Activated naive CD4-positive, alpha-beta T cell treated with anti-CD3 and anti-CD28 coated beads, Interleukin-2, amount 50 U/mL, for 16 hours (primary cell): ENCODE results near the gene TNNT2.

Source experiments
- DNase-seq: peaks from one replicate; pipeline ENCODE4 v3.0.0-alpha.2; 2020

TNNT2 gene

GRCh38 chr1:201330541-201330940 is 46.9 kb downstream of the TNNT2 start:
- DNase-seq = no peak

- no peak for DNase-seq
Observed at GRCh38 chr1:201329801-201330200, 47.7 kb downstream of the TNNT2 start.

GRCh38 chr1:201329286-201329685 is 48.2 kb downstream of the TNNT2 start:
- no peak for DNase-seq

- DNase-seq = no peak
Observed at GRCh38 chr1:201328576-201328975, 48.9 kb downstream of the TNNT2 start.

GRCh38 chr1:201327687-201328240 is 49.7 kb downstream of the TNNT2 start:
- no peak for DNase-seq

- no peak for DNase-seq
Observed at GRCh38 chr1:201326710-201327109, 50.8 kb downstream of the TNNT2 start.

- no peak for DNase-seq
Observed at GRCh38 chr1:201325678-201326060, 51.8 kb downstream of the TNNT2 start.

GRCh38 chr1:201324821-201325677 is 52.4 kb downstream of the TNNT2 start:
- no peak for DNase-seq

GRCh38 chr1:201324306-201324705 is 53.2 kb downstream of the TNNT2 start:
- no peak for DNase-seq

GRCh38 chr1:201322653-201323510 is 54.6 kb downstream of the TNNT2 start:
- DNase-seq = no peak

- DNase-seq = no peak
Observed at GRCh38 chr1:201321826-201322390, 55.6 kb downstream of the TNNT2 start.

GRCh38 chr1:201320168-201320788 is 57.2 kb downstream of the TNNT2 start:
- DNase-seq = no peak

GRCh38 chr1:201319631-201320030 is 57.8 kb downstream of the TNNT2 start:
- no peak for DNase-seq

GRCh38 chr1:201318504-201319340 is 58.8 kb downstream of the TNNT2 start:
- no peak for DNase-seq

GRCh38 chr1:201317551-201317950 is 59.9 kb downstream of the TNNT2 start:
- no peak for DNase-seq

- DNase-seq = no peak
Observed at GRCh38 chr1:201316556-201316955, 60.9 kb downstream of the TNNT2 start.

GRCh38 chr1:201313086-201313485 is 64.4 kb downstream of the TNNT2 start:
- DNase-seq = no peak

- DNase-seq = no peak
Observed at GRCh38 chr1:201312298-201312697, 65.2 kb downstream of the TNNT2 start.

GRCh38 chr1:201311356-201312011 is 66.0 kb downstream of the TNNT2 start:
- DNase-seq = no peak

- no peak for DNase-seq
Observed at GRCh38 chr1:201310986-201311355, 66.5 kb downstream of the TNNT2 start.

- no peak for DNase-seq
Observed at GRCh38 chr1:201310251-201310985, 67.1 kb downstream of the TNNT2 start.
